Duodenal mucosa (tissue), 2 donors: ENCODE results near the gene NACC1.

Experiments used
- H3K27ac ChIP-seq: one replicate; pipeline ENCODE4 v1.7.0; 2013; ENCODE audit warnings: low read depth, low read length
- H3K27me3 ChIP-seq, 2 donors: one replicate each; pipeline ENCODE4 v1.7.0; 2013; ENCODE audit warnings: low read length in 2 of 2, control low read depth in 1 of 2; ENCODE audit not compliant: insufficient read depth in 2 of 2, control insufficient read depth in 1 of 2
- H3K36me3 ChIP-seq, 2 donors: one replicate each; pipeline ENCODE4 v1.7.0; 2013; ENCODE audit warnings: low read length in 2 of 2, control low read depth in 1 of 2; ENCODE audit not compliant: insufficient read depth in 2 of 2, control insufficient read depth in 1 of 2
- H3K4me1 ChIP-seq, 2 donors: one replicate each; pipeline ENCODE4 v1.7.0; 2013; ENCODE audit warnings: low read length in 2 of 2, control low read depth in 1 of 2; ENCODE audit not compliant: insufficient read depth in 2 of 2, control insufficient read depth in 1 of 2
- H3K4me3 ChIP-seq, 2 donors: one replicate each; pipeline ENCODE4 v1.7.0; 2013; ENCODE audit warnings: low read length in 2 of 2, low read depth in 1 of 2
- H3K9ac ChIP-seq, 2 donors: one replicate each; pipeline ENCODE4 v1.7.0; 2013; ENCODE audit warnings: low read length in 2 of 2, low read depth in 1 of 2
- H3K9me3 ChIP-seq, 2 donors: one replicate each; pipeline ENCODE4 v1.7.0; 2013; ENCODE audit warnings: low read length in 2 of 2, control low read depth in 1 of 2; ENCODE audit not compliant: control insufficient read depth in 1 of 2

The NACC1 gene

DNA sequence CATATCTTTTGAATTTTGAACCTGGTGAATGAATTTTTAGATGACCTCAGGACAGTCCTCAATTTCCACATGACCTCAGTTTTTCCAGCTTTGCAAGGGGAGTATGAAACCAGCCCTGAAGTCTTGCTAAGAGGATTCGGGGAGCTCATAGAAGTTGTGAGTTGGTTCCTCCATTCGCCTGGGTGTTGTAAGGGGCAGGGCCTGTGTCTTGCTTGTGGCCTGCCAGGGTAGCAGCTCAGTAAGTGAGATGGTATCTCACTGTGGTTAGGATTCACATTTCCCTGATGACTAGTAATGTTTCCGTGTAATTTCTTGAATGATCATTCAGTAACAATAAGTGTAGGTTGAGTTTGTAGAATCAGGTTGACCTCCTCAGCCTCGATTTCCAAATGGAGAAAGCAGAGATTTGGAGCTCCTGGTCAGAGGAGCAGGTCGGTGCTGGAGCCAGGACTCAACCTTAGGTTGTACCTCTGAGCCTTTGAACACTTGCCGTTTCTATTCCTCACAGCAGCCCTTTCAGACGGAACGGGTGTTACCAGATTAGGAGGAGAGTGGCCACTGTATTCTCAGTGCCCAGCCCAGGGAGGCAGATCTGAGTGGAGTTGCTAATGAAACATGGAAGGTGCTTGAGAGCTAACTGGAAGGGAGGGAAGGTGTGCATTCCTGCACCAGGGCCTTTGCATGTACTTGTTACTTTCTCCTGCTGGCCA is 14.6 kb downstream of the NACC1 start:
- H3K4me1 ChIP-seq: peaks cover 0 to 3% of the 10 kb centered on the region in 2 donors

DNA sequence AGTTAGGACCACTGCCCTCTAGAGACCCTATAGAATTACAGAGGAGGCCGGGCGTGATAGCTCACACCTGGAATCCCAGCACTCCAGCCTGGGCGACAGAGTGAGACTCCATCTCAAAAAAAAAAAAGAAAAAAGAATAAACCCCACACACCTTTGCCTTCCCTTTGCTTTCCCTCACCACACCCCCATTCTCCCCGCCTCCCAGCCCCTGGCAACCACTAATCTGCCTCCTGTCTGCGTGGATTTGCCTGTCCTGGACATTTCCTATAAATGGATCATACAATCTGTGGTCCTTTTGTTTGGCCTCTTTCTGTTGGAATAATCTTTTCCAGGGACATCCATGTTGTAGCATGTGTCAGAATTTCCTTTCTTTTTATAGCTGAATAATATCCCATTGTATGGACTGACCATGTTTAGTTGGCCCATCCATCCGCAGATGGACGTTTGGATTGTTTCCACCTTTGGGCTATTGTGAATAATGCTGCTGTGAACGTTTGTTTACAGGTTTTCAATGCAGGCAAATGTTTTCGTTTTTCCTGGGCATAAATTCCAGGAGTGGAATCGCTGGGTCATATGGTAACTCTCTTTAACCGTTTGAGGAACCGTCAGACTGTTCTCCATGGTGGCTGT is 15.3 kb downstream of the NACC1 start:
- H3K27ac ChIP-seq: no peak overlapping the region
- peaks cover 0 to 3% of the 10 kb centered on the region in 2 donors for H3K4me1 ChIP-seq
- no peak overlapping the region for H3K4me3 ChIP-seq
- peaks cover 20 to 40% of the 10 kb centered on the region in 2 donors for H3K36me3 ChIP-seq
- H3K27me3 ChIP-seq: no peaks in the 10 kb centered on the region
- no peaks in the 10 kb centered on the region for H3K9me3 ChIP-seq
- no peak overlapping the region for H3K9ac ChIP-seq

More for the DNA sequence above, 14.6 kb downstream of the NACC1 start:
- Histone ChIP-seq H3K9ac (no peak overlapping the region), H3K27ac (no peak overlapping the region), H3K27me3 (no peaks in the 10 kb centered on the region), H3K36me3 (peaks cover 13 to 32% of the 10 kb centered on the region in 2 donors), H3K9me3 (no peaks in the 10 kb centered on the region), H3K4me3 (no peak overlapping the region)

DNA sequence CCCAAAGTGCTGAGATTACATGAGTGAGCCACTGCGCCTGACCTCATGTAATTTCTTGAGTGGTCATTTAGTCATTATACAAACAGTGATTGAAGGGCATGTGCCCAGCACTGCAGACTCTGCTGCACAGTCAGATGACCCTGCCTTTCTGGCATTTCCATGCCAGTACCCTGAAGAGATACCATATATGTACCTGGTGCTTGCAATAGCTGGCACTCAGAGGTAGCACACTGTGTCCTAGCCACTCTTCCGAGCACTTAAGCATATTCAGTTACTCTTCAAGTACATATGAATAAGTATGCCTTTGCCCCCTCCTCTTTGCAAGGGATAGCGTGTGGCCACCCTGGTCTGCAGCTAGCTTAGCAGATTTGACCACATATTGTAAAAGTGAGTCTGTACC is 16.6 kb downstream of the NACC1 start:
- peaks cover 22 to 44% of the 10 kb centered on the region in 2 donors for H3K36me3 ChIP-seq
- H3K27me3 ChIP-seq: no peaks in the 10 kb centered on the region
- H3K9ac ChIP-seq: no peak overlapping the region
- H3K4me1 ChIP-seq: peaks cover 0 to 3% of the 10 kb centered on the region in 2 donors
- H3K9me3 ChIP-seq: no peaks in the 10 kb centered on the region
- no peak overlapping the region for H3K4me3 ChIP-seq
- H3K27ac ChIP-seq: no peak overlapping the region

DNA sequence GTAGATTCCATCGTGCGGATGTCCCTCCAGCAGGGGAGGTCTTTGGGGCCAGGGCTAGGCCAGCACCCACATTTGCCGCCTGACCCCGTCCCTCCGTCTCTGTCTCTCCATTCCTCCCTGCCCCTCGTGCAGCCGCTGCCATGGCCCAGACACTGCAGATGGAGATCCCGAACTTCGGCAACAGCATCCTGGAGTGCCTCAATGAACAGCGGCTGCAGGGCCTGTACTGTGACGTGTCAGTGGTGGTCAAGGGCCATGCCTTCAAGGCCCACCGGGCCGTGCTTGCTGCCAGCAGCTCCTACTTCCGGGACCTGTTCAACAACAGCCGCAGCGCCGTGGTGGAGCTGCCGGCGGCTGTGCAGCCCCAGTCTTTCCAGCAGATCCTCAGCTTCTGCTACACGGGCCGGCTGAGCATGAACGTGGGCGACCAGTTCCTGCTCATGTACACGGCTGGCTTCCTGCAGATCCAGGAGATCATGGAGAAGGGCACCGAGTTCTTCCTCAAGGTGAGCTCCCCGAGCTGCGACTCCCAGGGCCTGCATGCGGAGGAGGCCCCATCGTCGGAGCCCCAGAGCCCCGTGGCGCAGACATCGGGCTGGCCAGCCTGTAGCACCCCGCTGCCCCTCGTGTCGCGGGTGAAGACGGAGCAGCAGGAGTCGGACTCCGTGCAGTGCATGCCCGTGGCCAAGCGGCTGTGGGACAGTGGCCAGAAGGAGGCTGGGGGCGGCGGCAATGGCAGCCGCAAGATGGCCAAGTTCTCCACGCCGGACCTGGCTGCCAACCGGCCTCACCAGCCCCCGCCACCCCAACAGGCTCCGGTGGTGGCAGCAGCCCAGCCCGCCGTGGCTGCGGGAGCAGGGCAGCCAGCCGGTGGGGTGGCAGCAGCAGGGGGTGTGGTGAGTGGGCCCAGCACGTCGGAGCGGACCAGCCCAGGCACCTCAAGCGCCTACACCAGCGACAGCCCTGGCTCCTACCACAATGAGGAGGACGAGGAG is 17.3 kb downstream of the NACC1 start:
- Histone ChIP-seq H3K27me3 (no peaks in the 10 kb centered on the region), H3K9ac (no peak overlapping the region), H3K4me1 (peaks cover 0 to 3% of the 10 kb centered on the region in 2 donors), H3K27ac (no peak overlapping the region), H3K9me3 (no peaks in the 10 kb centered on the region), H3K4me3 (no peak overlapping the region), H3K36me3 (peaks cover 22 to 44% of the 10 kb centered on the region in 2 donors)

DNA sequence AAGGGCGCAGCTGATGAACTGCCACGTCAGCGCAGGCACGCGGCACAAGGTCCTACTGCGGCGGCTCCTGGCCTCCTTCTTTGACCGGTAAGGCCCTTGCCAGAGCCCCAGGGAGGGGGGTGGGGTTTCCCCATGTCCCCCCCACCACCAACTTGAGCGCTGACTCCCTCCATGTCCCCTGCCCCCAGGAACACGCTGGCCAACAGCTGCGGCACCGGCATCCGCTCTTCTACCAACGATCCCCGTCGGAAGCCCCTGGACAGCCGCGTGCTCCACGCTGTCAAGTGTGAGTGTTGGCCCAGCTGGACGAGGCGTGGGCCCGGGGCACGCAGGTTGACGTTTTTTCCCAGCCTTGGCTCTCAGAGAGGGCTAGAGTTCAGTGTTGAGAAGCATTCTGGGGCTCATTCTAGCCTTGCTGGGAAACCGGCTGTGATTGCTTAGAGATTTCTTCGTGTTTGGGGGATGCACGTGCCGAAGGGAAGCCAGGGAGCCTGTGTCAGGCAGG is 19.3 kb downstream of the NACC1 start:
- no peak overlapping the region for H3K27ac ChIP-seq
- peaks cover 0 to 3% of the 10 kb centered on the region in 2 donors for H3K4me1 ChIP-seq
- peaks cover 22 to 44% of the 10 kb centered on the region in 2 donors for H3K36me3 ChIP-seq
- H3K4me3 ChIP-seq: no peak overlapping the region
- H3K9me3 ChIP-seq: no peaks in the 10 kb centered on the region
- no peaks in the 10 kb centered on the region for H3K27me3 ChIP-seq
- no peak overlapping the region for H3K9ac ChIP-seq

DNA sequence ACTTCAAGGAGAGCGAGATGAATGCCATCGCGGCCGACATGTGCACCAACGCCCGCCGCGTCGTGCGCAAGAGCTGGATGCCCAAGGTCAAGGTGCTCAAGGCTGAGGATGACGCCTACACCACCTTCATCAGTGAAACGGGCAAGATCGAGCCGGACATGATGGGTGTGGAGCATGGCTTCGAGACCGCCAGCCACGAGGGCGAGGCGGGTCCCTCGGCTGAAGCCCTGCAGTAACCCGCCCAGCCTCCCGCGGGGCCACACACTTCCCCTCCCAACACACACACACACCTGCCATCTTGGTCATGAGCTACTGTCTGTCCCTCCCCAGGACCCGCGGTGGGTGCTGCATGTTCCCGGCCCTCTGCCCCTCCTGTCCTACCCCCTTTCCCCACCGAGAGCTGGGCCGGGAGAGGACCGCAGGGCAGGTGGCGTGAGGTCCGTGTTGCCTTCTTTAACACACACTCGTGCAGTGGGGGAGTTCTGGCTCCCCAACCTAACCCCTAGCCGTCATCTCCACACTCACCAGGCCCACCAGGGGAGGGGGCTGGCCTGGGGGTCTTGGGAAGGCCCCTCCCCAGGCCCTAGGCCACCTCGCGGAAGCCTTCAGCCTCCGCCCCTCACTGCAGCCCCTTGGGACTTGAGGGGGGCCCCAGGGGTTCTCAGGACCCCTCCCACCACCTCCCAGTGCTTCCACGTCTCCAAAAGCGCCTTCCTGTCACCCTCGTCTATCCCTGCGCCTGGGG is 20.3 kb downstream of the NACC1 start:
- Histone ChIP-seq H3K4me3 (no peak overlapping the region), H3K4me1 (peaks cover 0 to 3% of the 10 kb centered on the region in 2 donors), H3K9ac (no peak overlapping the region), H3K36me3 (peaks cover 22 to 44% of the 10 kb centered on the region in 2 donors), H3K27me3 (no peaks in the 10 kb centered on the region), H3K9me3 (no peaks in the 10 kb centered on the region), H3K27ac (no peak overlapping the region)

DNA sequence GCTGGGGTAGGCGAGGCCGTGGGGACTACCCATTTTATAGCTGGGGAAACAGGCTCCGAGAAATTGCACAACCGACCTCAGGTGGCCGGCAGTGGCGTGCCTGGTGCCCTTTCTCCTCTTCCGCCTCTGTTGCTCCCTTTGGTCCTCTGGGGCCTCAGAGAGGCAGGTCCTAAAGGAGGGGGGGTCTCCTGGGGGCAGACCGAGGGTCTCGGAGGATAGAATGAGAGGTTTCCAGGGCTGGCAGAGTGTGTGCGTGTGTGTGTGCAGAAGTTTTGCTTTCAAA is 20.8 kb downstream of the NACC1 start:
- Histone ChIP-seq H3K4me3 (no peak overlapping the region), H3K9me3 (no peaks in the 10 kb centered on the region), H3K36me3 (peaks cover 22 to 46% of the 10 kb centered on the region in 2 donors), H3K27me3 (no peaks in the 10 kb centered on the region), H3K4me1 (peaks cover 0 to 4% of the 10 kb centered on the region in 2 donors), H3K27ac (no peak overlapping the region), H3K9ac (no peak overlapping the region)

DNA sequence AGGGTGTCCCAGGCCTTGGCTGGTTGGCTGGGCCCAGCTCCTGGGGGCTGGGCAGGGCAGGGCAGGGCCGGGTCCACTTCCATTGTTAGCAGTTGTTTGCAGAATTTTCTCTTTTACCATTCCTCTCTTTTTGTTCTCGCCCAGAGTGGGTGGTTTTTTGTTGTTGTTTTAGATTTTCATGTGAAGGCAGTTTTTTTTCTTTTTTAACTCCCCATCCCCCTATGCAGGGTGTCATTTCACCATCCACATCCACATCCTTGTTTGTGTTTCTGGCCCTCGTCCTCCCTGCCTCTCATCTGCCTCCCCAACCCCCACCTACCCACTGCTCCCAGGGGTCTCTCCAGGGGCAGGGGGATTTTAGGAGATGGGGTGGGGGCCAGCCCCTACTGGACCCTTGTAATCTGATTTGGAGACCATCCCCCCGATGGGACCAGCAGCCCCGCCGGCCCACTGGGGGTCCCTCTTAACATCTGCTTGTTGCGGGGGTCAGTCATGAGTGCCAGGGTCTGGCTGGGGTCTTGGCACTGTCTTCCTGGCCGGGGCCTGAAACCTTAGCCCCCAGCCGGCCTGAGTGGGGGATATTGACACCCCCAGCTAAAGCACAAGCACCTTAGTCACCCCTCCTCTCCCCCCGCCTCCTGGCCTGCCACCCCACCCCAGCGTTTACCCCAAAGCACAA is 21.7 kb downstream of the NACC1 start:
- Histone ChIP-seq H3K36me3 (peaks cover 22 to 51% of the 10 kb centered on the region in 2 donors), H3K4me1 (peaks cover 0 to 4% of the 10 kb centered on the region in 2 donors), H3K9ac (no peak overlapping the region), H3K27ac (no peak overlapping the region), H3K27me3 (no peaks in the 10 kb centered on the region), H3K4me3 (no peak overlapping the region), H3K9me3 (no peaks in the 10 kb centered on the region)
